Parathyroid adenoma (tissue), 2 donors: ENCODE data around the gene CABLES1.

Experiments
- H2AFZ ChIP-seq: fragments of 300-600 bp; sonication (generic); one replicate; pipeline ENCODE4 v1.7.0; 2017; ENCODE audit warnings: antibody characterized with exemption, mild to moderate bottlenecking
- H3K27ac ChIP-seq: fragments of 300-600 bp; sonication (generic); one replicate; pipeline ENCODE4 v1.7.0; 2017
- H3K27me3 ChIP-seq: fragments of 300-600 bp; sonication (generic); one replicate; pipeline ENCODE4 v1.7.0; 2017; ENCODE audit warnings: low read length; ENCODE audit not compliant: control insufficient read depth, insufficient read depth
- H3K36me3 ChIP-seq: fragments of 300-600 bp; sonication (generic); one replicate; pipeline ENCODE4 v1.7.0; 2017; ENCODE audit warnings: low read length; ENCODE audit not compliant: control insufficient read depth, insufficient read depth
- H3K4me1 ChIP-seq: fragments of 300-600 bp; sonication (generic); one replicate; pipeline ENCODE4 v1.7.0; 2017; ENCODE audit warnings: control low read depth
- H3K4me2 ChIP-seq: fragments of 300-600 bp; sonication (generic); one replicate; pipeline ENCODE4 v1.7.0; 2017; ENCODE audit warnings: low read length
- H3K4me3 ChIP-seq: fragments of 300-600 bp; sonication (generic); one replicate; pipeline ENCODE4 v1.7.0; 2017; ENCODE audit warnings: low read depth, low read length
- H3K79me2 ChIP-seq: fragments of 300-600 bp; sonication (generic); one replicate; pipeline ENCODE4 v1.7.0; 2017; ENCODE audit warnings: control low read depth
- H3K9ac ChIP-seq: fragments of 300-600 bp; sonication (generic); one replicate; pipeline ENCODE4 v1.7.0; 2017; ENCODE audit warnings: mild to moderate bottlenecking
- H3K9me3 ChIP-seq: fragments of 300-600 bp; sonication (generic); one replicate; pipeline ENCODE4 v1.7.0; 2017; ENCODE audit warnings: low read length; ENCODE audit not compliant: control insufficient read depth
- CTCF ChIP-seq: fragments of 300-600 bp; sonication (generic); IDR thresholded peaks from one replicate; pipeline ENCODE4 v1.7.0; 2017; ENCODE audit warnings: antibody characterized with exemption, mild to moderate bottlenecking
- donor health status: primary hyperparathyroidism.

CABLES1 gene

DNA sequence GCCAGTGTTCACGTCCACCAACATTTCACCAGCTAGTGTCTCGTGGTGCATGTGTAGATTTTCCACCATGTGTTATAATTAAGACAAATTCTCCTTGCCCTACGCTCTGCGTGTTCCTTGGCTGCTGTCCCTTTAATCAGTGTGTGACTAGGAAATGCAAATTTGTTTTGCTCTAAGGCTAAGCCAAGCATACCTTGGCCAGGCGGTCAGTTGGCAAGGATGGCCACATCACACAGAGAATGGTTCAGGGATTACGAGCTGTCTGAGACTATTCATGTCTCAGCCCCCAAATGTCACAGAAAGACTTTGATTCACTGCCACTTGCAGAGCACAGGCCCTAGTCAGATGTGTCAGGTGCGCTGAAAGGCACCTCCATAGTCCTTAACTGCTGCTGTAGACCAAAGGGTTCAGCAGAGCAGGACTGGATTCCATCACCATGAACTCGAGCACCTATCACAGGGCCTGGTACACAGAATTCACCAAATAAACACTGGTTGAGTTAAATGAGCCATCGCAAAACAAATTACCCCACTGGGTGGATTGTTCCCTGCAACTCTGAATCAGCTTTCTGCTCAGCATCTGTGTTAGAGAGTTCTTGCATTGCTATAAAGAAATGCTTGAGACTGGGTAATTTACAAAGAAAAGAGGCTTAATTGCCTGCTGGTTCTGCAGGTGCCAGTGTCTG lies 128.4 kb downstream of the CABLES1 start:
- no peak for TF ChIP-seq CTCF
- no peak overlapping the region for H3K4me3 ChIP-seq
- H3K27me3 ChIP-seq = no peaks in the 10 kb centered on the region
- no peaks in the 10 kb centered on the region for H3K79me2 ChIP-seq
- H3K4me1 ChIP-seq = peaks cover 15% of the 10 kb centered on the region
- H3K27ac ChIP-seq = no peak overlapping the region
- H3K9ac ChIP-seq = no peak overlapping the region
- H3K4me2 ChIP-seq = no peak overlapping the region
- H2AFZ ChIP-seq = no peak overlapping the region
- H3K9me3 ChIP-seq = no peaks in the 10 kb centered on the region
- H3K36me3 ChIP-seq = no peaks in the 10 kb centered on the region

DNA sequence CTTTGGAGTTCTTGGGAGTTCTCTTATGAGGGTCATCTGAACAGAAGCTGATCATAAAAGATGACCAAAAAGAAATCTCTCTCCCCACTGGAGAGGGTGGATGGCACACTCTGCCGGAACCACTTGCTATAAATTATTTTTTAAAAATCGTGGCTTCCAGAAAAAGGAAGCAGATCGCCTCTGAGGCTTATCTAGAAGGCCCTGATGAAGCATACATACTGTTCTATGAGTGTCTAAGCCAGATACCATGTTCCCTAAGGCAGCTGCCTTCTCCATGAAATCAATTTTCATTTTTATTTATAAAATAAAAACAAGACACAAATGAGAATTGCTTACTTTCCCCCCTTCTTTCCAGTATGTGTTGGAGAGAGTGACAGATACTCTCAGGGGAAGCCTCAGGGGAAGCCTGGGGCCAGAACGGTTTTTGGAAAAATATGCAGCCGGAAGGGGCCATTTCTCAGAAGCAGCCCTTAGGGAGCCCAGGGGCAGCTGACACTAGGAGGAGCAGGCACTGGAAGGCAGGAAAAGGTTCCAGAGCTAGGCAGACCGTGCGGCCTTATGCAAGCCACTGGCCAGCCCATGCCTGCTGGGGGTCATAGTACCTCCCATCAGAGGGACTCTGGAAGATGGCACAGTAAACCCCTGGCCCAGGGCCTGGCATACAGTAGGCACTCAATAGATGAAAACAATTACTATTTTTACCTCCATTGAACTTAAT lies 130.6 kb downstream of the CABLES1 start:
- no peaks in the 10 kb centered on the region for H3K79me2 ChIP-seq
- H3K4me1 ChIP-seq = no peaks in the 10 kb centered on the region
- H3K9ac ChIP-seq = no peak overlapping the region
- no peak for TF ChIP-seq CTCF
- H3K4me3 ChIP-seq = no peak overlapping the region
- no peak overlapping the region for H3K27ac ChIP-seq
- no peaks in the 10 kb centered on the region for H3K9me3 ChIP-seq
- no peaks in the 10 kb centered on the region for H3K27me3 ChIP-seq
- H3K4me2 ChIP-seq = no peak overlapping the region
- no peak overlapping the region for H2AFZ ChIP-seq
- H3K36me3 ChIP-seq = no peaks in the 10 kb centered on the region

DNA sequence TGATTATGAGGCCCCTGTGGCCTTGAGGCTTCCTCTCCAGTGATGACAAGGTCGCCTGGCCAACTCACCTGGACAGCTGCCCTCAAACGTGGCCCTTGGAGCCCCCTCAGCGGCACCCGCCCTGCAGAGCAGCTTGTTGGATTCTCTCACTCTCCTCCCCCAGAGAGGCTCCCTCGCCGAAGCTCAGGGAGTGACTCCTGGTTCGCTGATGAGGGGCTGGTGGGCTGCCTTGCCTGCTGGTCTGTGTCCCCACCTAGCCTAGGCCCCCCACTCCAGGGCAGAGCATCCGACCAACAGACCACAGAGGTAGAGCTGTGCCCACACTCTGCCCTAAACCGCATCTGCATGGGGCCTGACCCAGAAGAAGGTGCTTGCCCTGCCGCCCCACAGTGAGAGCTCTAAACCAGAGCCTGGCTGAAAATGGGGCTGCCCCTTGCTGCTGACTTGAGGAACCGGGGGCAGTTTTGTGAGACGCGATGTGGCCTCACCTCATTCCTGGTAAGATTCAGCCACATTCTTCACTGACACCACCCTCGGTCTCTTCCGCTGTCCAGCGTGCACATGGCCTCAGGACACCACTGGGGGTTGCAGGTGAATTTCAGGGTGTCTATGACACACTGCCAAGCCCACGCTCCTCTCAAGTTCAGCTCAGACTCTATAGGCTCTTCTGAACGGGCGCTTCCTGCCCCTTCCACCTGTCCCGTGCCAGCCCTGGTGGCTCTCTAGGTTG lies 131.6 kb downstream of the CABLES1 start:
- H3K79me2 ChIP-seq = no peaks in the 10 kb centered on the region
- no peaks in the 10 kb centered on the region for H3K27me3 ChIP-seq
- no peak overlapping the region for H2AFZ ChIP-seq
- no peaks in the 10 kb centered on the region for H3K9me3 ChIP-seq
- no peaks in the 10 kb centered on the region for H3K4me1 ChIP-seq
- H3K4me3 ChIP-seq = no peak overlapping the region
- no peak overlapping the region for H3K9ac ChIP-seq
- no peaks in the 10 kb centered on the region for H3K36me3 ChIP-seq
- H3K27ac ChIP-seq = no peak overlapping the region
- no peak overlapping the region for H3K4me2 ChIP-seq
- TF ChIP-seq CTCF = no peak

DNA sequence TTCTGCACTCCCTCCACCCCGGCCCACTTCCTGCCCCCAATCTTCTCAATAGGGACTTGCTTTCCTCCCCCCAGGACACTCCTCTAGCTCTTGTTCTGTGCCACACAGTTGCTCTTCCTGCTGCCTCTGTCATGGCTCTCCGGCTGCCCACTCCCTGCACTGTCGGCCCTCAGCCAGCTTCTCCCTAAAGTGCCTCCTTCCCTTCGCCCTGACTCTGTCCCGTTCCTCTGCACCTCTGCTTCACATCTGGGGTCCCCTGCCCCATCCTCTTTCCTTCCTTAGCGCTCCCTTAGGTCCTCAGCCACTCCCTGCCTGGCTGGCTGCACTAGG lies 132.1 kb downstream of the CABLES1 start:
- Histone ChIP-seq H3K27me3 (no peaks in the 10 kb centered on the region), H3K4me3 (no peak overlapping the region), H3K27ac (no peak overlapping the region), H3K4me1 (no peaks in the 10 kb centered on the region), H3K4me2 (no peak overlapping the region), H2AFZ (no peak overlapping the region), H3K36me3 (no peaks in the 10 kb centered on the region), H3K79me2 (no peaks in the 10 kb centered on the region), H3K9ac (no peak overlapping the region), H3K9me3 (no peaks in the 10 kb centered on the region)
- TF ChIP-seq CTCF = no peak
